HuH-7 (cell line): ENCODE results near the gene SLC9A3.

Experiments used
- DNase-seq: peaks from one replicate; pipeline ENCODE4 v3.0.0; 2011; ENCODE audit warnings: low spot score

Gene SLC9A3

GRCh38 chr5:538801-539468 lies 14.7 kb upstream of the SLC9A3 start:
- DNase-seq: no peak

DNA sequence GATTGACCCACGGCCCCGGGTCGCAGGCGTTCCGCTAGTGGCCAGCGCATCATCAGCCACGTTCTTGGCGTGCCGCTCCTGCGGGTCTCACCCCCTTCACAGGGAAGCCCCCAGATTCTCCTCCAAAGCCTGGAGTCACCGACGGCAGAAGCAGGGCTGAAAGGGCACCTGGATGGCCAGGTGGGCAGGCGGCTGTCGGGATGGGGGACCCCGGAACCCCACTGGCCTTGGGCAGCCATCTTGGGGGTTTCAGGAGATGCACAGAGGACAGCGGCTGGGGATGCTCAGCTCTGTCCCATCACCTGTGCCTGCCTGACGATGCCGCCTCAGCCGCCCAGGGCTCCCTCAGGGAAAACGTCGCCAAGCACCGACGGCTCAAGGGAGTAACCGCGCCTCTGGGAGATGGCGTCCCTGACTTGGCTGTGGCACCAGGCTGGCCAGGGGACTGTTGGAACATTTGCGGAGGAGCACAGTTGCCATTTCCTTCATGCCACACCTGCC lies 14.1 kb upstream of the SLC9A3 start:
- DNase-seq: no peak

DNA sequence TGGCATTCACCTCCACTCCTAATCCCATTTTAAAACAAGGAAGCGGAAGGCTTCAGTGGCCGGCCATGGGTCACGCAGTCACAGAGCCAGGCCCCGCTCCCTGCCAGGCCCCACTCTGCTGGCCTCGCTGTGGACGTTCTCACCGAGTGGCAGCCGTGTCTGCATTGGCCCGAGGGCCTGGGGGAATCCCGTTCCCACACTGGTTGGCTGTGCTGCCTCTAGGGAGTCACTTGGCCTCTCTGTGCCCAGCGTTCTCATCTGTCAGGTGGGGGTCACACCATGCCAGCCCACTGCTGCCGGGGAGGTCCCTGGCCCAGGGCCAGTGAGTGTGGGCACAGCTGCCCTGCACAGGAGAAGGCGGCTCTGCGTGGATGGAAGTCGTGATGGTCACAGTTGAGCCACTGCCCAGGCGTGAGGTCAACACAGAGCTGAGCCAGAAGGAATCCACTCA lies 13.4 kb upstream of the SLC9A3 start:
- DNase-seq: no peak

GRCh38 chr5:537098-537497 lies 12.8 kb upstream of the SLC9A3 start:
- no peak for DNase-seq

GRCh38 chr5:535846-536698 lies 11.8 kb upstream of the SLC9A3 start:
- no peak for DNase-seq

GRCh38 chr5:534743-535671 lies 10.8 kb upstream of the SLC9A3 start:
- DNase-seq: no peak

GRCh38 chr5:533955-534742 lies 9.9 kb upstream of the SLC9A3 start:
- DNase-seq: no peak

- no peak for DNase-seq
Observed at GRCh38 chr5:533243-533954, 9.2 kb upstream of the SLC9A3 start.

DNA sequence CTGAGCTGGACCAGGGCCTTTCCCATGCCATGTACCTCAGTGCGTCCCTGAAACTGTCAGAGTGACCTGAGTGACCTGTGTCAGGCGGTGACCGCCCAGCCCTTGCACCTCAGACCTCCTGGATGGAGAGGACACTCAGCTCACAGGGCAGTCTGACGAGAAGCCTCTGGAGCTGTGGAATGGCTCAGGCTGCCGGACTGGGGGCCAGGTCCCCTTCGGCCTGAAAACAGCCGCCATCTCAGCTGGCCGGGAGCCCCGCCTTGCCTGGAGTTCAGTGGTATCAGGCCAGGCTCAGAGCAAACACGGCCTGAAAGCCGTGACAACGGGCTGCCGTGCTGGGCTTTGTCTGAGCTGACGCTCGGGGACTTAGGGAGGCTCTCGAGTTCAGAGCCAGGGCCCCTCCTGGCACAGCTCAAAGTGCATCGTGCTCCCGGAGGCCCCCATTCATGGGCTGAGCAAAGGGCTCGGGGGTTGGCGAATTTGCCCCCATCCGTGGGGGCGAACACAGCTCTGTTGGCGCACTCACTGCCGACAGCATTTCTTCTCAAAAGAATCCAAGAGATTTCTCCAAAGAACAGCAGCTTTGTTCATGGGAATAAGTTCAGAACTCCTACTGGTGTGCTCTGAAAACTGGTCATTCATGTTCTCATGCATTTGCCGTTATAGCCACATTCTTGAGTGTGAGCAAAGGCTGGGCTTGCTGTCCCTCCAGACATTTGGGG lies 8.4 kb upstream of the SLC9A3 start:
- DNase-seq: no peak

DNA sequence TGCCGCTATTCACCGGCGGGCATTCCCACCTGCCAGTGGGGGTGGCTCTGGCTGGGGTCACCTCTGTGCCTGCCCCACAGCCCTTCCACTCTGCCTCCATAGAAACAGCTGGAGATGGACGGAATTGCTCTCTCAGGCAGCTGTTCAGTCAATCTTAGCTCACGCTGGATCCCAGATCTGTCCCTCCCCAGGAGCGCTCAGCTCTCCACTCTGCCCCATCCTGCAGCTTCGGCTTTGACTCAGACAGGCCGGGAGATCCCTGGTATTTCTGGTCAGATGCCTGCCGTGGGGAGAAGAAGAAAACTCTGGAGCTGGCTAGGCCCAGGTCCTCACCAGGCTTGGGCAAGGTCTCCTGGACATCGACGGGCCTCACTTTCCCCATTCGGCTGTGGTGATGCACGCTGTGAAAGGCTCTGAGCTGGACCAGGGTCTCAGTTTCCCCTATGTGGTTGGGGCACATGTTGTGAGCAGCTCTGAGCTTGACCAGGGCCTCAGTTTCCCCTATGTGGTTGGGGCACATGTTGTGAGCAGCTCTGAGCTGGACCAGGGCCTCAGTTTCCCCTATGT lies 7.6 kb upstream of the SLC9A3 start:
- DNase-seq: no peak

DNA sequence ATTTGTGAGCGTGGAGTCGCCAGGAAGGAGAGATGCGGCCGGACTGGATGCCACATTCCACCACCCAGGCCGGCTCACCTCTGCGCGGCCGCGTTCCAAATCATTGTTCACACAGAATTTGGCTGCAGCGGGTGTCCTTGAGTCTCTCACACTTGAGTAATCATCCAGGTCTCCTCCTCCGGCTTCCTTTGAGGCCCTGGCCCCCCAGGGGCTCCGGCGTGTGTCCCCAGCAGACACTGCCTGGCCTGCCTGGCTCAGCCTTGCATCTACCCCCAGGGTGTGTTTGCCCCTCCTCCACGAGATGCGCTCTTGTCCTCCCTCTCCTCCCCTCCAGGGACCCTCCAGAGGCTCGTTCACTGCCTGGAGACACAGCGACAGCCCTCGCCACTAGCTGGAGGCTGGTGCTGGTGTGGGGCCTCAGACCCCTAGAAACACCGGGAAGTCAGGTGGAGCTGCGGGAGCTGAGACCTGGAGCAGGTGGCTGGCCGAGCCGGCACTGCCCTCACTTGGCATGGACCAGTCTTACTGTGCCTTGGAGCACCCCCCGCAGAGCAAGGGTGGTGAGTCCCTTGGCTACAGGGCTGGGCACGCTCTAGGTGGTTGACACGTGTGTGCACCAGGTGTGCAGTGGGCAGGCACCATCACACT lies 7.0 kb upstream of the SLC9A3 start:
- no peak for DNase-seq

DNA sequence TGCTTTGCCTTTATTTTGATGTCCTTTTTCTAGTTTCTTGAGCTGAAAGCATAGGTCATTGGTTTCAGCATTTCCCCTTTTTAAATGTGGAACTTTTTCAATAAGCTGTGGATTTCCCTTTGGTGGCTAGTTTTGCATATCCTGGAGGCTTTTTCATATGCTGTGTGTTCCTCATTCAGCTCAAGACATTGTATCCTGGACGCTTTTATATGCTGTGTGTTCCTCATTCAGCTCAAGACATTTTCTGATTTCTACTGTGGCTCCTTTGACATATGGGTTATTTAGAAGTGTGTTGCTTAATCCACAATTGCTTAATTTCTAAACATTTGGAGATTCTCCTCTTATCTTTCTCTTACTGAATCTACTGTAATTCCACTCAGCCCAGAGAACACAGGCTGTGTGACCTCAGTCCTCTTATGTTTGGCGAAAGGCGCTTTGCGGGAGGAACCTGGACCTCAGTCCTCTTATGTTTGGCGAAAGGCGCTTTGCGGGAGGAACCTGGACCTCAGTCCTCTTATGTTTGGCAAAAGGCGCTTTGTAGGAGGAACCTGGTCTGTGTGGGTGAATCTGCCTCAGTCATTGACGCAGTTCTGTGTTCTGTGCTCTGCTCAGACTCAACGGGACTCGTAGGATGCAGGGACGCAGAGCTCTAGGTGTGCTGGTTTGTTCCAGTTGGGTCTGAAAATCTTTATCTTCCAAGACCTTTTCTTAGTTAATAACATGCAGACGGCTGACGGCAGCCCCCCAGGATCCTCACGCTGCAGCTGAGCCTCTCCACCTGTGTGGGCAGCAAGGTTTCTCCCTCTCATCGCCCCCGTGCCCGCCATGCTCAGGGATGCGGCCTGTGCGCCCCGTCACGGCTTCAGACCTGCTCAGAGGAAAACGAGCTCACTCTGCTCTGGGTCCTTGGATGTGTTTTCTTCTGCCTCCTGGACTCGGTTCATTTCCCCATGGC lies 6.0 kb upstream of the SLC9A3 start:
- DNase-seq: no peak

DNA sequence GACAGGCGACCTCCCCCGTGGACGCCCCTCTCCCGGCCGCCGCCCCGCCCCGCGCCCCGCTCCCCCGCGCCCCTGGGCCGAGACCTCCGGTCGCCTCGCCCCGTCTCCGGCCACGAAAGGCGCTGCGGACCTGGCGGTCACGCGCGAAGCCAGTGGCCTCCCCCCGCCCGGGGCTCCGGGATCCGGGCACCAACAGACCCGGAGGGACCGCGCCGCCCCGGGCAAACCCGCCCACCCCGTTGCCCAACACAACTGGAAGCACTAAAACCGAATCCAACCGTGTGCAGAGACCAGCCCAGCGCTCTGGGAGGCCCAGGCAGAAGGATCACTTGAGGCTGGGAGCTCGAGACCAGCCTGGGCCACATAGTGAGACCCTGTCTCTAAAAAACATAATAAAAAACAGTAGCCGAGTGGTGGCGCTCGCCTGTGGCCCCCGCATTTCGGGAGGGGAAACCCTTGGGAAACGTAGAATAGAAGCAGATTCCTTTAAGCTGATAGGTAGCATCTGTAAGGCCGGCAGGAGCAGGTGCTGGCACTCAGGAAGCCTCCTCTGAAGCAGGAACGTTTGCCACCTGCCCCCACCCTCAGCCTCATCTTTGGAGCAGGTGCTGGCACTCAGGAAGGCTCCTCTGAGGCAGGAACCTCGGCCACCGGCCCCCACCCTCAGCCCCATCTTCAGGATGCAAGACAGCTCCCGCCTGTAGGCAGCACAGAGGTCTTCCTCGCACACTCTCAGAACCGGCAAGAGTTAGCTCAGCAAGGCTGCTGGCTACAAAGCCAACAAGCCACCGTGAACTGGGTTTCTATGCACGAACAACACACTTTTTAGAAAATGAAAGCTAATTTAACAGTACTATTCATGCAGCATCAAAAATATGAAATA lies 4.6 kb upstream of the SLC9A3 start:
- DNase-seq: no peak

- DNase-seq: no peak
Observed at GRCh38 chr5:527646-528628, 3.7 kb upstream of the SLC9A3 start.

DNA sequence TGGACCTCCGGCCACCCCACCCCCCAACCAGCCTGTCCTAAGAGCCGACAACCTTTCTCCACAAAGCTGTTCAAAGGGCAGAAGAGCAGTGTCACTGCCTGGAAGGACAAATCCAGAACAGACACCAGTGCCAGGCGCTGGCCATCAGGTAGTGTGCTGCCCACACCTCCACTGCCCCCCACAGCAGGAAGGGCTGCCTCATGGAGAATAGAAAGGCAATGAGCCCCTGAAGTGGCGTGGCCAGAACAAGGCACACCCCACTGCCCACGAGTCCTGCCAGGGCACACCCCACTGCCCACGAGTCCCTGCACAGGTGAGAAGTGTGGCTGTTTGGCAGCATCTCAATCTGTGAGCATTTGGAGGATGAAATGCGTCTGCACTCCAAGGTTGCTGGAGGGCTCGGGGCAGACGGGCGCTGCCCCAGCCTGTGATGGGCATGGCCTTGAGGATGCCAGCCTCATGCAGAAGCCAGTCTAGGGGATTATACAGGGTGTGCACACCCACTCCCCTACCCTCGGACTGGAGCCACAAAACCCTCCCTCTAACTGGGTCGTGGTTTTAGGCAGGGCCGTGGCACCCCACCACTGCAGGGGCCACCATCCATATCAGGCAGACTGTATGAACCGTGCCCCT lies 2.3 kb upstream of the SLC9A3 start:
- no peak for DNase-seq
